PC-3 (cell line): ENCODE data around the gene RIMBP2. TPM values are rescaled to one million over a fixed set of nuclear protein-coding genes. Genes with fewer than 3 reads are reported as not detected.

Experiments used
- ATAC-seq: fragments of 200-7000 bp; cut with Tn5 transposase; 2 replicates; pipeline ENCODE4 v1.9.1; 2020; ENCODE audit warnings: mild to moderate bottlenecking, moderate library complexity
- BruUV-seq: library from RNA; stranded (reverse); fragments of 400-500 nt; replicated peaks from 2 replicates; lab custom pipeline; 2021; lab: Mats Ljungman, UMichigan
- CTCF ChIA-PET: fragments of 300-600 bp; sonication (Branson Sonifier 250); formaldehyde crosslinking; loops from one replicate; lab custom pipeline; 2022; ENCODE audit warnings: antibody characterized with exemption; lab: Charles Lee
- POLR2A ChIA-PET: fragments of 300-600 bp; sonication (Branson Sonifier 250); formaldehyde crosslinking; loops from one replicate; lab custom pipeline; 2022; ENCODE audit warnings: antibody characterized with exemption; ENCODE audit not compliant: unreplicated experiment; lab: Charles Lee
- DNase-seq: peaks from one replicate; pipeline ENCODE4 v3.0.0-alpha.2; 2015
- H2AFZ ChIP-seq: fragments of 300-600 bp; sonication (generic); 2 replicates; pipeline ENCODE4 v1.6.0; 2016; ENCODE audit warnings: antibody characterized with exemption, low read length
- H3F3A ChIP-seq: fragments of 300-600 bp; sonication (generic); one replicate; pipeline ENCODE4 v1.6.0; 2017; ENCODE audit warnings: antibody characterized with exemption, low read length, control low read depth, mild to moderate bottlenecking; ENCODE audit not compliant: unreplicated experiment
- H3K27ac ChIP-seq: fragments of 300-600 bp; sonication (generic); 2 replicates; pipeline ENCODE4 v1.5.1; 2016; ENCODE audit warnings: mild to moderate bottlenecking, low read length
- H3K27me3 ChIP-seq: fragments of 300-600 bp; sonication (generic); 2 replicates; pipeline ENCODE4 v1.6.1; 2016; ENCODE audit warnings: low read length, mixed read lengths
- H3K36me3 ChIP-seq: fragments of 300-600 bp; sonication (generic); 2 replicates; pipeline ENCODE4 v1.6.1; 2016; ENCODE audit warnings: low read depth, mixed run types, low read length, mixed read lengths
- H3K4me1 ChIP-seq: fragments of 300-600 bp; sonication (generic); 2 replicates; pipeline ENCODE4 v1.5.1; 2016; ENCODE audit warnings: low read length; ENCODE audit not compliant: insufficient read depth
- H3K4me2 ChIP-seq: fragments of 300-600 bp; sonication (generic); 2 replicates; pipeline ENCODE4 v1.6.0; 2016; ENCODE audit warnings: low read length
- H3K4me3 ChIP-seq: fragments of 300-600 bp; sonication (generic); 2 replicates; pipeline ENCODE4 v1.5.1; 2016; ENCODE audit warnings: mild to moderate bottlenecking, low read length, mixed read lengths
- H3K79me2 ChIP-seq: fragments of 300-600 bp; sonication (generic); 2 replicates; pipeline ENCODE4 v1.6.1; 2017; ENCODE audit warnings: low read length, mixed read lengths
- H3K9ac ChIP-seq: fragments of 300-600 bp; sonication (generic); 2 replicates; pipeline ENCODE4 v1.6.0; 2016; ENCODE audit warnings: mild to moderate bottlenecking, low read length
- H3K9me2 ChIP-seq: fragments of 300-600 bp; sonication (generic); replicated peaks from 2 replicates; pipeline ENCODE4 v1.6.1; 2016; ENCODE audit warnings: mixed run types, low read length, mixed read lengths
- H3K9me3 ChIP-seq: fragments of 300-600 bp; sonication (generic); 2 replicates; pipeline ENCODE4 v1.6.1; 2016; ENCODE audit warnings: low read length, mixed read lengths
- H4K20me1 ChIP-seq: fragments of 300-600 bp; sonication (generic); 2 replicates; pipeline ENCODE4 v1.6.1; 2016; ENCODE audit warnings: low read length, mixed read lengths
- EZH2 ChIP-seq: fragments of 300-600 bp; sonication (generic); IDR thresholded peaks from one replicate; pipeline ENCODE4 v1.6.1; 2017; ENCODE audit warnings: antibody characterized with exemption, mild to moderate bottlenecking, low read length; ENCODE audit not compliant: unreplicated experiment
- EZH2phosphoT487 ChIP-seq: fragments of 300-600 bp; sonication (generic); IDR thresholded peaks from 2 replicates; pipeline ENCODE4 v1.6.1; 2018; ENCODE audit warnings: mild to moderate bottlenecking, antibody characterized with exemption, low read length, borderline replicate concordance
- intact Hi-C: fragments of 100-400 bp; cut with micrococcal nuclease; formaldehyde crosslinking; loops from 2 replicates; pipeline ENCODE4 v1.9.0; 2023
- total RNA-seq: library from RNA; depleted of rRNA; stranded (reverse); fragments of >200 nt; gene quantifications from 2 replicates; pipeline ENCODE4 v1.2.3, GENCODE V29; 2014
- TF ChIP-seq, protein P1 (sequence below): fragments of 300-600 bp; sonication (generic); conservative IDR thresholded peaks from 2 replicates; pipeline ENCODE4 v1.5.1; 2017; ENCODE audit warnings: antibody characterized with exemption, low read depth, mild to moderate bottlenecking, low read length

RIMBP2 gene
- total RNA-seq, 1 experiment from 2014 or later = not detected

DNA sequence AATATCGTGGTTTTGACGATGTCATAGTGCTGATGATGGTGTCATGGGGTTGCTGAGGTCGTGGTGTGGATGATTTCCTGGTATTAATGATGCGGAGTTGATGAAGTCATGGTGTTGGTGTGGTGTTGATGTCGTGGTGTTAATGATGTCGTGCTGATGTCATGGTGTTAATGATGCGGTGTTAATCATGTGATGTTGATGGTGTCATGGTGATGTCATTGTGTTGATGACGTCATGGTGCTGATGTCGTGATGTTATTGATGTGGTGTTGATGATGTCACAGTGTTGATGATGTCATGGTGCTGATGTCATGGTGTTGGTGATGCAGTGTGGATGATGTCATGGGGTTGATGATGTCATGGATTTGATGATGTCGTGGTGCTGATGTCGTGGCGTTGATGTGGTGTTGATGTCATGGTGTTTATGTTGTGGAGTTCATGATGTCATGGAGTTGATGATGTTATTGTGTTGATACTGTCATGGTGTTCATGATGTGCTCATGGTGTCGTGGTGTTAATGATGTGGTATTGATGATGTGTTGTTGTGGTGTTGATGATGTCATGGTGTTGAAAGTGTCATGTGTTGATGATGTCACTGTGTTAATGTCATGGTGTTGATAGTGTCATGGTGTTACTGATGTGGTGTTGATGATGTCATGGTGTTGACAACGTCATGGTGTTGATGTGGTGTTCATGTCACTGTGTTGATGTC is 48.5 kb upstream of the RIMBP2 start:
- TF ChIP-seq, protein P1, sequence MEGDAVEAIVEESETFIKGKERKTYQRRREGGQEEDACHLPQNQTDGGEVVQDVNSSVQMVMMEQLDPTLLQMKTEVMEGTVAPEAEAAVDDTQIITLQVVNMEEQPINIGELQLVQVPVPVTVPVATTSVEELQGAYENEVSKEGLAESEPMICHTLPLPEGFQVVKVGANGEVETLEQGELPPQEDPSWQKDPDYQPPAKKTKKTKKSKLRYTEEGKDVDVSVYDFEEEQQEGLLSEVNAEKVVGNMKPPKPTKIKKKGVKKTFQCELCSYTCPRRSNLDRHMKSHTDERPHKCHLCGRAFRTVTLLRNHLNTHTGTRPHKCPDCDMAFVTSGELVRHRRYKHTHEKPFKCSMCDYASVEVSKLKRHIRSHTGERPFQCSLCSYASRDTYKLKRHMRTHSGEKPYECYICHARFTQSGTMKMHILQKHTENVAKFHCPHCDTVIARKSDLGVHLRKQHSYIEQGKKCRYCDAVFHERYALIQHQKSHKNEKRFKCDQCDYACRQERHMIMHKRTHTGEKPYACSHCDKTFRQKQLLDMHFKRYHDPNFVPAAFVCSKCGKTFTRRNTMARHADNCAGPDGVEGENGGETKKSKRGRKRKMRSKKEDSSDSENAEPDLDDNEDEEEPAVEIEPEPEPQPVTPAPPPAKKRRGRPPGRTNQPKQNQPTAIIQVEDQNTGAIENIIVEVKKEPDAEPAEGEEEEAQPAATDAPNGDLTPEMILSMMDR = no peak
- TF ChIP-seq EZH2phosphoT487 (no peak), EZH2 (no peak)
- H3K9ac ChIP-seq = no peak overlapping the region
- H3K27me3 ChIP-seq = peaks cover 31% of the 10 kb centered on the region
- H2AFZ ChIP-seq = no peak overlapping the region
- H3K4me3 ChIP-seq = no peak overlapping the region
- H3K27ac ChIP-seq = no peak overlapping the region
- DNase-seq (peak; percentile 40), ATAC-seq (no peak)
- H3K79me2 ChIP-seq = no peaks in the 10 kb centered on the region
- CTCF ChIA-PET = no interaction called here
- POLR2A ChIA-PET = no interaction called here
- peaks cover 11% of the 10 kb centered on the region; the same call in 1 of the 2 replicates for H3K9me3 ChIP-seq
- H3K4me2 ChIP-seq = no peak overlapping the region
- H3K9me2 ChIP-seq = no peaks in the 10 kb centered on the region
- H3K36me3 ChIP-seq = no peaks in the 10 kb centered on the region
- H4K20me1 ChIP-seq = no peaks in the 10 kb centered on the region
- H3K4me1 ChIP-seq = peaks cover 8% of the 10 kb centered on the region; the same call in 1 of the 2 replicates
- intact Hi-C loops = loop anchor here (5.0 kb wide), 3 partner anchors 688 to 1068 kb away; no protein-coding TSS in a partner anchor
- no TSS peak for BruUV-seq
- peaks cover 6% of the 10 kb centered on the region for H3F3A ChIP-seq

DNA sequence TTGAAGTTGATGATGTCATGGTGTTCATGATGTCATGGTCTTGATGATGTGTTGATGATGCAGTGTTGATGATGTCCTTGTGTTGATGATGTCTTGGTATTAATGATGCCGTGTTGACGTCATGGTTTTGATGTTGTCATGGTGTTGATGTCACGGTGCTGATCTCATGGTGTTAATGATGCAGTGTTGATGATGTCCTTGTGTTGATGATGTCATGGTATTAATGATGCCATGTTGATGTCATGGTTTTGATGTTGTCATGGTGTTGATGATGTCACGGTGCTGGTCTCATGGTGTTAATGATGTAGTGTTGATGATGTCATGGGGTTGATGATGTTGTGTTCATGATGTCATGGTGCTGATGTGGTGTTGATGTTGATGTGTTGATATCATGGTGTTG is 48.0 kb upstream of the RIMBP2 start:
- DNase-seq = peak; percentile 31
- Histone ChIP-seq H3K4me2 (no peak overlapping the region), H3K27me3 (peaks cover 26% of the 10 kb centered on the region), H2AFZ (no peak overlapping the region), H3K27ac (no peak overlapping the region), H3K79me2 (no peaks in the 10 kb centered on the region), H3K9ac (no peak overlapping the region), H3K9me3 (peaks cover 11% of the 10 kb centered on the region; the same call in 1 of the 2 replicates), H3K4me1 (peaks cover 8% of the 10 kb centered on the region; the same call in 1 of the 2 replicates), H3K9me2 (no peaks in the 10 kb centered on the region), H4K20me1 (no peaks in the 10 kb centered on the region), H3K36me3 (no peaks in the 10 kb centered on the region), H3K4me3 (no peak overlapping the region), H3F3A (peaks cover 6% of the 10 kb centered on the region)
- POLR2A ChIA-PET = no interaction called here
- intact Hi-C loops = loop anchor here (5.0 kb wide), 3 partner anchors 688 to 1068 kb away; no protein-coding TSS in a partner anchor
- no peak for ATAC-seq
- TF ChIP-seq EZH2phosphoT487 (no peak), EZH2 (no peak)
- TF ChIP-seq, protein P1 = no peak
- BruUV-seq = no TSS peak
- CTCF ChIA-PET = no interaction called here

DNA sequence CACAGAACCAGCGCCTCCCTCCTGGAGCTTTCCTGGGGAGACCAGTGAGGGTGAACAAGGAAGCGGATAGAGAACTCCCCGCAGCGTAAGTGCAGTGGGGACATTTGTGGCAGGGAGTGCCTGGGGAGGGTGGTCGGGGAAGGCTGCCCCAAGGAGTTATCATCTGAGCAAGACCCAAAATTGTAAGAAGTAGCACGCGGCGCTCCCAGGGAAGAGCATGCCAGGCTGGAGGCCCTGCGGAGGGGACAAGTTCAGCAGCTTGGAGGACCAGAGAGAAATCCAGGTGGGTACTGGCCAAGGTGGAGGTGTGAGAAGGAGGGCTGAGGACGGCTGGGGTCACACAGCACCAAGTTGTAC is 46.2 kb upstream of the RIMBP2 start:
- peak; percentile 9 for ATAC-seq
- no peaks in the 10 kb centered on the region for H3K36me3 ChIP-seq

More for the DNA sequence above, 46.2 kb upstream of the RIMBP2 start:
- Histone ChIP-seq H3K4me3 (peak overlapping the region; percentile 67), H3K27me3 (peaks cover 9% of the 10 kb centered on the region; the same call in 1 of the 2 replicates), H3F3A (peaks cover 6% of the 10 kb centered on the region), H3K4me2 (peak overlapping the region; percentile 93), H3K9me2 (no peaks in the 10 kb centered on the region), H4K20me1 (no peaks in the 10 kb centered on the region), H3K79me2 (no peaks in the 10 kb centered on the region), H3K9ac (no peak overlapping the region), H3K27ac (no peak overlapping the region), H3K4me1 (peaks cover 8% of the 10 kb centered on the region; the same call in 1 of the 2 replicates), H2AFZ (peak overlapping the region; percentile 88), H3K9me3 (peaks cover 11% of the 10 kb centered on the region; the same call in 1 of the 2 replicates)
- BruUV-seq = no TSS peak
- ChIA-PET CTCF (no interaction called here), POLR2A (no interaction called here)
- intact Hi-C loops = loop anchor here (5.0 kb wide), 3 partner anchors 690 to 1070 kb away; no protein-coding TSS in a partner anchor
- no peak for DNase-seq
- TF ChIP-seq, protein P1 = no peak
- TF ChIP-seq EZH2phosphoT487 (no peak), EZH2 (no peak)
